B cell (primary cell): ENCODE measurements around the gene GPR160. TPM values are rescaled to one million over a fixed set of nuclear protein-coding genes. Genes with fewer than 3 reads are reported as not detected.

ENCODE experiments used
- ATAC-seq: fragments of 200-7000 bp; cut with Tn5 transposase; one replicate; pipeline ENCODE4 v1.10.0; 2021; ENCODE audit warnings: low read depth, mild to moderate bottlenecking, moderate number of reproducible peaks, moderate library complexity
- CTCF ChIA-PET: fragments of 350-600 bp; sonication (Branson Sonifier 250); formaldehyde crosslinking; loops from one replicate; lab custom pipeline; 2021; ENCODE audit warnings: antibody characterized with exemption, inconsistent platforms; lab: Charles Lee
- POLR2A ChIA-PET: fragments of 350-600 bp; sonication (Branson Sonifier 250); formaldehyde crosslinking; loops from one replicate; lab custom pipeline; 2021; ENCODE audit warnings: antibody characterized with exemption; lab: Charles Lee
- DNase-seq: peaks from one replicate; pipeline ENCODE4 v3.0.0; 2013
- H2AFZ ChIP-seq: 2 replicates; pipeline ENCODE4 v1.6.1; 2012; ENCODE audit warnings: mild to moderate bottlenecking, low read depth, low read length; ENCODE audit not compliant: insufficient read depth, poor library complexity, severe bottlenecking
- H3K27ac ChIP-seq, 2 donors: 1 replicate in 1 of 2; 2 replicates in 1 of 2; pipeline ENCODE4 v1.5.1; 2012 to 2013; ENCODE audit warnings: low read length in 2 of 2, mild to moderate bottlenecking in 2 of 2, moderate library complexity in 1 of 2
- H3K27me3 ChIP-seq, 4 experiments: fragments of 200-600 bp in 1 of 4; sonication (generic) in 1 of 4; replicated peaks in 1 of 4; 1 replicate in 2 of 4; 2 replicates in 2 of 4; pipeline versions ENCODE4 v1.6.1 to v1.7.0; 2013 to 2016; ENCODE audit warnings: low read length in 3 of 4, mild to moderate bottlenecking in 2 of 4, mixed read lengths in 1 of 4, moderate library complexity in 1 of 4; ENCODE audit not compliant: insufficient read depth in 4 of 4, control insufficient read depth in 3 of 4; ENCODE audit errors: control extremely low read depth in 1 of 4
- H3K36me3 ChIP-seq, 2 experiments: replicated peaks in 1 of 2; 1 replicate in 1 of 2; 2 replicates in 1 of 2; pipeline versions ENCODE4 v1.6.1 to v1.7.1; 2013; ENCODE audit warnings: low read length in 1 of 2; ENCODE audit not compliant: insufficient read depth in 2 of 2, control insufficient read depth in 1 of 2; ENCODE audit errors: control extremely low read depth in 1 of 2, extremely low read depth in 1 of 2
- H3K4me1 ChIP-seq, 2 donors: fragments of 200-600 bp in 1 of 2; sonication (generic) in 1 of 2; 1 replicate in 1 of 2; 2 replicates in 1 of 2; pipeline versions ENCODE4 v1.5.1 to v1.6.1; 2013 to 2017; ENCODE audit warnings: low read length in 2 of 2; ENCODE audit not compliant: control insufficient read depth in 2 of 2, insufficient read depth in 2 of 2
- H3K4me2 ChIP-seq: replicated peaks from 2 replicates; pipeline ENCODE3; 2012; ENCODE audit warnings: mild to moderate bottlenecking, low read depth, low read length; ENCODE audit not compliant: poor library complexity, severe bottlenecking
- H3K4me3 ChIP-seq, 5 experiments: fragments of 200-600 bp in 1 of 5; sonication (generic) in 1 of 5; 1 replicate in 3 of 5; 2 replicates in 2 of 5; pipeline versions ENCODE4 v1.5.1 to v1.7.0; 2011 to 2016; ENCODE audit warnings: low read length in 4 of 5, mild to moderate bottlenecking in 4 of 5, low read depth in 2 of 5, control low read depth in 1 of 5, moderate library complexity in 1 of 5; ENCODE audit not compliant: insufficient read depth in 1 of 5; ENCODE audit errors: control extremely low read depth in 1 of 5, extremely low read depth in 1 of 5
- H3K79me2 ChIP-seq: fragments of 200-600 bp; sonication (generic); one replicate; pipeline ENCODE4 v1.6.0; 2016; ENCODE audit warnings: low read length; ENCODE audit not compliant: control insufficient read depth, insufficient read depth
- H3K9ac ChIP-seq: fragments of 200-600 bp; sonication (generic); 2 replicates; pipeline ENCODE4 v1.6.1; 2017; ENCODE audit warnings: mild to moderate bottlenecking, low read length, moderate library complexity
- H3K9me3 ChIP-seq, 3 donors: one replicate each; pipeline versions ENCODE4 v1.6.1 to v1.7.1; 2013; ENCODE audit warnings: low read length in 2 of 3; ENCODE audit not compliant: control insufficient read depth in 2 of 3, insufficient read depth in 1 of 3; ENCODE audit errors: control extremely low read depth in 1 of 3
- H4K20me1 ChIP-seq: 2 replicates; pipeline ENCODE4 v1.6.0; 2012; ENCODE audit warnings: mild to moderate bottlenecking, low read length; ENCODE audit not compliant: insufficient read depth, control insufficient read depth, poor library complexity, severe bottlenecking
- H3K27ac Mint-ChIP-seq: one replicate; pipeline ENCODE4 v1.8.0; 2021; ENCODE audit warnings: mixed read lengths
- H3K27me3 Mint-ChIP-seq: one replicate; pipeline ENCODE4 v1.8.0; 2021; ENCODE audit warnings: mixed read lengths
- H3K4me1 Mint-ChIP-seq: one replicate; pipeline ENCODE4 v1.8.0; 2021; ENCODE audit warnings: mixed read lengths
- H3K4me3 Mint-ChIP-seq: one replicate; pipeline ENCODE4 v1.8.0; 2021; ENCODE audit warnings: mixed read lengths
- H3K9me3 Mint-ChIP-seq: one replicate; pipeline ENCODE4 v1.8.0; 2022; ENCODE audit warnings: mixed read lengths; ENCODE audit not compliant: insufficient read depth
- CTCF ChIP-seq: fragments of 200-600 bp; IDR thresholded peaks from one replicate; pipeline ENCODE4 v1.8.0; 2022; ENCODE audit warnings: antibody characterized with exemption, mild to moderate bottlenecking
- EZH2 ChIP-seq: IDR thresholded peaks from 2 replicates; pipeline ENCODE4 v1.6.1; 2012; ENCODE audit warnings: borderline replicate concordance, low read depth, mild to moderate bottlenecking, moderate library complexity, low read length; ENCODE audit not compliant: insufficient read depth, poor library complexity, severe bottlenecking
- WGBS: methylation state at CpG from one replicate; pipeline ENCODE4 v1.1.5; 2013; ENCODE audit warnings: missing lambda C conversion rate; ENCODE audit not compliant: insufficient coverage; 5-methylcytosine and 5-hydroxymethylcytosine counted together
- intact Hi-C: fragments of 100-400 bp; cut with micrococcal nuclease; formaldehyde crosslinking; loops from one replicate; pipeline ENCODE4 v1.10.0; 2022
- polyA plus RNA-seq: library from polyadenylated mRNA; depleted of rRNA; stranded (reverse); fragments of >200 nt; gene quantifications from 2 replicates; pipeline ENCODE4 v1.2.3, GENCODE V29; 2012
- total RNA-seq, 2 donors: library from RNA; stranded (reverse); fragments of 120-200 nt in 1 of 2; gene quantifications; 1 replicate in 1 of 2; 2 replicates in 1 of 2; pipeline versions ENCODE4 v1.2.3 to v1.2.4, GENCODE V29; 2013 to 2022

Gene GPR160
- total and polyA plus RNA-seq, 2 donors (not counting 1 experiment from before 2014, with no cell fraction given) = 17.4 to 17.5 TPM

- Mint-ChIP-seq H3K27me3 (no peaks in the 10 kb centered on the region), H3K4me1 (peaks cover 9% of the 10 kb centered on the region), H3K9me3 (no peaks in the 10 kb centered on the region), H3K27ac (peak overlapping the region; percentile 69), H3K4me3 (no peak overlapping the region)
- no peak overlapping the region for H3K4me3 ChIP-seq
- H3K4me2 ChIP-seq = no peak overlapping the region
- WGBS = 90% methylated on average over 5 of the region's 5 CpGs
- no peaks in the 10 kb centered on the region for H3K9me3 ChIP-seq
- no peak for ATAC-seq
- TF ChIP-seq CTCF (no peak), EZH2 (no peak)
- H3K9ac ChIP-seq = no peak overlapping the region
- no peak overlapping the region for H2AFZ ChIP-seq
- POLR2A ChIA-PET = no interaction called here
- H4K20me1 ChIP-seq = no peaks in the 10 kb centered on the region
- intact Hi-C loops = loop anchor here (5.0 kb wide), 1 partner anchor 40 kb away; no protein-coding TSS in a partner anchor
- no peak for DNase-seq
- peak overlapping the region in 1 of 2 donors; percentile 38 for H3K27ac ChIP-seq
- no peaks in the 10 kb centered on the region for H3K27me3 ChIP-seq
- H3K79me2 ChIP-seq = peaks cover 4% of the 10 kb centered on the region
- no peaks in the 10 kb centered on the region for H3K4me1 ChIP-seq
- CTCF ChIA-PET = no interaction called here
- peaks cover 29 to 73% of the 10 kb centered on the region in 2 experiments for H3K36me3 ChIP-seq
These were observed 45.0 kb upstream of the GPR160 start for GRCh38 chr3:169992781-169993180.

GRCh38 chr3:169993761-169994160 lies 44.0 kb upstream of the GPR160 start:
- Histone ChIP-seq H4K20me1 (no peaks in the 10 kb centered on the region), H2AFZ (no peak overlapping the region), H3K9ac (no peak overlapping the region), H3K4me3 (no peak overlapping the region), H3K36me3 (peaks cover 28 to 63% of the 10 kb centered on the region in 2 experiments), H3K79me2 (peaks cover 4% of the 10 kb centered on the region), H3K9me3 (no peaks in the 10 kb centered on the region), H3K27me3 (no peaks in the 10 kb centered on the region), H3K4me1 (peaks cover 2 to 4% of the 10 kb centered on the region in 2 donors), H3K27ac (no peak overlapping the region), H3K4me2 (no peak overlapping the region)
- ChIA-PET POLR2A (no interaction called here), CTCF (no interaction called here)
- intact Hi-C loops = loop anchor here (5.0 kb wide), 1 partner anchor 39 kb away; no protein-coding TSS in a partner anchor
- no peak for ATAC-seq
- WGBS = no CpG with 5 or more reads among the region's 3 CpGs
- Mint-ChIP-seq H3K4me3 (no peak overlapping the region), H3K27me3 (no peaks in the 10 kb centered on the region), H3K4me1 (peaks cover 12% of the 10 kb centered on the region), H3K9me3 (no peaks in the 10 kb centered on the region), H3K27ac (no peak overlapping the region)
- TF ChIP-seq EZH2 = no peak
- TF ChIP-seq CTCF = no peak
- no peak for DNase-seq
